ENCODE results near the gene EFHC2. TPM values are rescaled to one million over a fixed set of nuclear protein-coding genes. Genes with fewer than 3 reads are reported as not detected.

EFHC2 gene
- total RNA-seq, 2 experiments from 2014 or later, result 0.25 to 0.34 TPM

DNA sequence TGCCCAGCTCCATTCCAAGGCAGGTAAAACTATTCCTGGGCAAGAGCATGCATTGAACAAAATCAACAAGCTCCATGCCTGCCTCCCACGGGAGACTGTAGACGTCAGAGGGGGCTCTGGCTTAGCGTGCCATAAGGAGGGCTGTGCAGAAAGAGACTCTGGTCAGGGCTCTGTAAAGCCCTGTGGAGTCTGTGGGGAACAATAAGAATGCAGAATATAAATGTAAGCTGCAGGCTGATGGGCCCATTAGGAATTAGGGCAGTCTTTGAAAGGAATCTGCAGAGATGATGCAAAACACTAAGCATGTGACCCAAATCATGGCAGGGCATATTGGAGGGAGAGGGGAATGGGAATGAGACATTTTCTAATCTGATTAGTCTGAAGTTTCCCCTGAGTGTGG lies 170.3 kb downstream of the EFHC2 start:
- Mint-ChIP-seq H3K4me1 (no peaks in the 10 kb centered on the region), H3K36me3 (peaks cover 6% of the 10 kb centered on the region), H3K9me3 (peaks cover 5% of the 10 kb centered on the region), H3K27me3 (no peaks in the 10 kb centered on the region), H3K4me3 (no peak overlapping the region), H3K27ac (no peak overlapping the region)
- DNase-seq, result no peak

DNA sequence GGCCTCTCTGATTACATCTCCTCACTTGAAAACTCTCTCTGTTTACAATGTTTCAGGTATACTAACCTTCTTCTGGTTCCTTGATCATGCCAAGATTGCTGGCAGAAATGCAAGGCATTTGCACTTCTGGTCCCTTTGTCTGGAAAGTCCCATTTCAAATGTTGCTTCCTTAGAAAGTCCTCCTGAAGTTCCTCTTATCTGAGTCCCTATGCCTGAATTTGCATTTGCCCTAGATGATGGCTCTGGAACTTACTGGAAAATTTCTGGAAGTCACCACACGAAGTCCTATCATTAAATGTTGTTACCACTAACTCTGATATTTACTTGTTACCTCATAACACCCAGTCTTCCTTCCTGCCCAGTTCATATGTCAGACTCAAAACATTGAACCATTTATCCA lies 176.4 kb downstream of the EFHC2 start:
- DNase-seq, result no peak
- Mint-ChIP-seq H3K4me1 (no peaks in the 10 kb centered on the region), H3K27ac (no peak overlapping the region), H3K36me3 (peaks cover 2% of the 10 kb centered on the region), H3K27me3 (no peaks in the 10 kb centered on the region), H3K4me3 (no peak overlapping the region), H3K9me3 (no peaks in the 10 kb centered on the region)

DNA sequence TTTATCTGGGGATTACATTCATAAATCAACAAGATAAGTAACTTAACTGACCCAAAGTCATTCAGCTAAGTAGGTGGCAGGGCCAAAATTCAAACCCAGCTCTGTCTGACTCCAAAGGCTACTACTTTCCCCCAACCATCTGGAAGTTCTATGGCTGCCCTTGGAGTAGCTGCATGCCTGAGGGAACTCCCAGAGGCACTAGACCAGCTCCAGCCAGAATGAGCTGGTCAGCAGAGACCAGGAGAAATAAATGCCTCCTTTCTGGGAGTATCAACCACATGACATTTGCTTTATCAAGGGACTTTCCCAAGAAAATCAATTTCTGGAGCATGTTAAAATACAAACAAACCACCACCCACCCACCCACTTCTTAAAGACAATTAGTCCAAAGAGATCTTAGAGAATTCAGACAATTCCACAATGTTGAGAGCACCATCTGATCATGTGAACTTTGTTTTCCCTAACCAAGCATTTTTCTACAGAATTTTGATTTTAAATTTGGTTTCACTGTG lies 180.5 kb downstream of the EFHC2 start:
- Mint-ChIP-seq H3K4me1 (no peaks in the 10 kb centered on the region), H3K9me3 (no peaks in the 10 kb centered on the region), H3K4me3 (no peak overlapping the region), H3K36me3 (peaks cover 2% of the 10 kb centered on the region), H3K27ac (no peak overlapping the region), H3K27me3 (no peaks in the 10 kb centered on the region)
- DNase-seq, result no peak

DNA sequence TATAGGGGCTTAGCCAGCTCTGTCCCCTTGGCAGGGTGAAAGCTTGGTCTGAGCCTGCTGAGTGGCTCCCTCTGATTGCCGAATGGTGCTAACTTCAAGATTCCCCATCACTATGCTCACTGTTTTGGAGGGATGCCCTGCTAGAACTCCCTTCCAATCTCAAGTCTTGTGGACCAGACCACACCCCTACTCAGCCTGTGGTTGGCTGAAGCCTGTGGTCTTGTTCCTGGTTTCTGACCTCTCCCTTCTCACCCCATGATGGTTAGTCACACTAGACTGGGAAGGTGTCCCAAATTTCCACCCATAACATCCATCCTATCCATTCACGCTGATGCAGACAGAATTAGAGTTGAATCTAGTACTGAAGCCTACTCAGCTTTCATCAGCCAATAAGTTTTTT lies 185.6 kb downstream of the EFHC2 start:
- DNase-seq, result no peak
- Mint-ChIP-seq H3K36me3 (peaks cover 2% of the 10 kb centered on the region), H3K4me3 (no peak overlapping the region), H3K4me1 (no peaks in the 10 kb centered on the region), H3K27me3 (no peaks in the 10 kb centered on the region), H3K9me3 (no peaks in the 10 kb centered on the region), H3K27ac (no peak overlapping the region)

DNA sequence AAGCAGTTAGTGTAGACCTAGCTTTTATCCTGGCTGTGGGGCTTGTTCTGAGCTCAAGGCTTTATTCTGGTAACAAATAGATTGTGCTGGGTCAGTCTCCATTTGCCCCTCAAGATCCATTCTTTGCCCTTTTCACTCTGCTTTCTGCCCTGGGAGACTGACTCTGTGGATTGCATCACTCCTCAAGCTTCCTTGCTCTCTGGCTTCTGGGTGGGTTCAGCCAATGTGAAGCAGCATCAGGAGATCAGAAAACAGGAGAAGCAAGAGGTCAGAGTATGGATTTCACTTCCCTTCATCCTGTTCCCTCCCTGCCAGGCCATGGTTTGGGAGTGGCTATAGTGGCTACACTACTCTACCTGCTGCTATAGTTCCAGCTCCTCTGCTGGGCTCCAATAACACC lies 186.2 kb downstream of the EFHC2 start:
- H3K27me3 Mint-ChIP-seq, result no peaks in the 10 kb centered on the region
- no peak for DNase-seq
- H3K4me3 Mint-ChIP-seq, result no peak overlapping the region
- H3K36me3 Mint-ChIP-seq, result no peaks in the 10 kb centered on the region
- no peaks in the 10 kb centered on the region for H3K4me1 Mint-ChIP-seq
- H3K27ac Mint-ChIP-seq, result no peak overlapping the region
- no peaks in the 10 kb centered on the region for H3K9me3 Mint-ChIP-seq

DNA sequence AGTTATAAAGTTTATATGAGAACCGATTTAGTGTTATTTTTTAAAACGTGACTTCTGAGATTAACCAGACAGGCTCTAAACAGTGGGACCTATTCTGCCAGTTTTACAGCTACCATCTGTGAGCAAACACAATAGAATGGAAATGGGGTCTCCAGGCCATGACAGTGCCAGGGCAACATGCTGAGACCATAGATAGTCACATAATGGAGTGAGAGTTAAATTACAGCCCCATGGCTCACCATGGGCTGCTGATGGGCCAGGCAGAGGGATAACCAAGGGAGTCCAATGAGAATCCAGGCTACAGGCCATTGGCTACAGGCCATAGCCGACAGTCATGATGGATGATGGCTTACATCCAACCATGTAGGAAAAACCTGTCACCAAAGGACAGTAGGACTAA lies 186.7 kb downstream of the EFHC2 start:
- Mint-ChIP-seq H3K4me3 (no peak overlapping the region), H3K4me1 (no peaks in the 10 kb centered on the region), H3K36me3 (no peaks in the 10 kb centered on the region), H3K27me3 (no peaks in the 10 kb centered on the region), H3K9me3 (no peaks in the 10 kb centered on the region), H3K27ac (no peak overlapping the region)
- DNase-seq, result no peak

DNA sequence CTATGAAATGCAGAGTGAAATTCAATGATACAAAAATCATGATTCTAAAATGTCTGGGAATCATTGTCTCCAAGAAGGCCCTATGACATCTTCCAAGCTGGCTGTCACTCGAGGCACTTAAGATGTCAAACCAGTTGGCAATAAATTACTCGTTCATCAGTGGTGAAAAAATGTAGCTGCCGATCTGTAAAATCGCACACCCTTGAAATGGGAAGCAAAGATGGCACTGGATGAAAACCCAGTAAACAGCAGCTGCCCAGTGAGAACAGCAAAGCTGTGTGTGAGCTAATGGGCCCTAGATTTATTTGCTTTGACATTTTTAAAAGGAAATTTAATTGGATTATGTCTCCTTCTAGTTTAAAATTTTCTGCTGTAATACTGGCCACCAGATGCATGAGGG lies 188.3 kb downstream of the EFHC2 start:
- Mint-ChIP-seq H3K27me3 (no peaks in the 10 kb centered on the region), H3K9me3 (no peaks in the 10 kb centered on the region), H3K36me3 (no peaks in the 10 kb centered on the region), H3K4me1 (no peaks in the 10 kb centered on the region), H3K27ac (no peak overlapping the region), H3K4me3 (no peak overlapping the region)
- DNase-seq, result no peak

DNA sequence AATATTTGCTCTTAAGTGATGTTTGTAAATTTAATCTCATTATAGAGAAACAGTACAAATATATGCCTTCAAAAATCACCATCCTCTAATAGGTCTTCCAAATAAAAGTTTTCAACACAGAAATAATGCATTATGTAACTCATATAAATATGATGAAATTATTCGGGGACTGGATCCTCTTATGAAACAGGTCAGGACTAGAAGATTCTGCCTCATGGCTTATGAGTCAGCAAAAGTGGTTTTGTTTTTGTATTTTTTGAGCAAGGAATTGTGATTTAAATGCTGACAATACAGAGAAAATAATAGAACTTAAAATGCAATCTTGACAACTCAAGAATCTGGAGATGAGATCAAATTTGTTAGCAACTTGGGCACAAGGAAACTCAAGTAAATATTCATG lies 190.6 kb downstream of the EFHC2 start:
- no peaks in the 10 kb centered on the region for H3K4me1 Mint-ChIP-seq
- no peak for DNase-seq
- no peaks in the 10 kb centered on the region for H3K27me3 Mint-ChIP-seq
- H3K9me3 Mint-ChIP-seq, result no peaks in the 10 kb centered on the region
- no peak overlapping the region for H3K27ac Mint-ChIP-seq
- H3K36me3 Mint-ChIP-seq, result no peaks in the 10 kb centered on the region
- no peak overlapping the region for H3K4me3 Mint-ChIP-seq

DNA sequence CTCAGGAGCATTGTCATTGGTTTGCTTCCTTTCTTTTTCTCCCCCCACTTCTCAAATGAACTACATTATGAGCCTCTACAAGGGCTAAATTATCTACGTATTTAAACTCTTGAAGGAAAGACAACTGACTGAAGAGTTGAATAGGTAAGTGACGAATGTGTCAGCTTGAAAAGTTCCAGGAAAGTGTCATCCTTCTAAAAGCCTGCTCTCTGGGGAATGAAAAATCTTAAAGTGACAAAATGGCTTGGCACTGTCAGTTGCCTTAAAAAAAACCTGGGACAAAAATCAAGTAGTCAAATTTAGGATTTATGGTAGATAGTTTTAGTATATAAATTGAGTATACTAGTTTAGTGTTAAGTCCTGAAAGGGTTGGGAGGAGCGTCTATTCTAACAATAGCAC lies 196.3 kb downstream of the EFHC2 start:
- Mint-ChIP-seq H3K4me1 (no peaks in the 10 kb centered on the region), H3K27ac (no peak overlapping the region), H3K27me3 (no peaks in the 10 kb centered on the region), H3K9me3 (no peaks in the 10 kb centered on the region), H3K36me3 (no peaks in the 10 kb centered on the region), H3K4me3 (no peak overlapping the region)
- DNase-seq, result no peak

DNA sequence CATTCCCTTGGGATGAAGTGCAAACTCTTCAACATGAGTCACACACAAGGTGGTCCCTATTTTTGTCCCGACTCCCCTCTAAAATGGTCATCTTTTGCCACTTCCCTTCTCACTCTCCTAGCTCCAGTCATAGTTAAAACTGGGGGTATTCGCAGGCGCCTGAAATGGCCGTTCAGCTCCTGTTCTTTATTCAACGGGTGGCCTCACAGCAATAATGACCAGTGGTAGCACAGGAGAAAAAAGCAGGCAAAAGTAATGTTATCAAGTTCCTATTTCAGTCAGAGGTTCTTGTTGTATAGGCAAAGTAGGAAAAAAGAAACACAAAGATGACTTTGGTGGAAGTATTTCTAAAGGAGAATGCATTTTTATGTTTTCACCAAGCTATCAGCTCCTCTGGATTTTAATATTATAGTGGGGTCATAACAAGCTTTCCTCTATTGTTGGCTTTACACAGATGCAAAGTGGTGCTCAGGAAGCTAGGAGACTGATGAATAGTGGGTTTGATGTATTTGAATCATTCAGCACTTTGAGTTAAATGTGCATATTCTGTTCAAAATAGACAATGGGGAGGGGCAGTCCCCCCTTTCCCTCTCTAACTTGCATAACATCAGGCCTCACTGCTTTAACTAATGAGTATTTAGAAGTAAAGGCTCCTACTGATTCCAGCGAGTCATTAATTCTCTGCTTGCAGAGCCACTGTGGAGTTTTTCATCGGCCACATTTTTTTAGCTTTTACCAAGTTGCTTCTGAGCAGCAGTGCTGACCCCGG lies 199.1 kb downstream of the EFHC2 start:
- Mint-ChIP-seq H3K27ac (no peak overlapping the region), H3K4me3 (no peak overlapping the region), H3K36me3 (no peaks in the 10 kb centered on the region), H3K27me3 (no peaks in the 10 kb centered on the region), H3K4me1 (no peaks in the 10 kb centered on the region), H3K9me3 (no peaks in the 10 kb centered on the region)
- DNase-seq, result no peak

DNA sequence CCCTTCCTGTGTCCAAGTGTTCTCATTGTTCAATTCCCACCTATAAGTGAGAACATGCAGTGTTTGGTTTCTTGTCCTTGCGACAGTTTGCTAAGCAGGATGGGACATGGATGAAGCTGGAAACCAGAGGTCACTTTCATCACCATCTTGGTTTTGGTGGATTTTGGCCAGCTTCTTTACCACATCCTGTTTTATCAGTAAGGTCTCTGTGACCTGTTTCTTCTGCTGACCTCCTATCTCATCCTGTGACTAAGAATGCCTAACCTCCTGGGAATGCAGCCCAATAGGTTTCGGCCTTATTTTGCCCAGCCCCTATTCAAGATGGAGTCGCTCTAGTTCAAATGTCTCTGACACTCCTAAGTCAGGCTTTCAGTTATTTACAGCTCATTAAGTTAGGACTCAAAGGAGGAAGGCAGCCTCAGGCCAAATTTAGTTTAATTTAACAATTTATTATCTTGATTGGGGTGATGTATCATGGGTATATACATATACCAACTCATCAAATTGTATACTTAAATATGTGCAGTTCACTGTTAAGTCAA lies 200.3 kb downstream of the EFHC2 start:
- H3K27ac Mint-ChIP-seq, result no peak overlapping the region
- no peak overlapping the region for H3K4me3 Mint-ChIP-seq
- no peaks in the 10 kb centered on the region for H3K36me3 Mint-ChIP-seq
- no peaks in the 10 kb centered on the region for H3K4me1 Mint-ChIP-seq
- no peaks in the 10 kb centered on the region for H3K27me3 Mint-ChIP-seq
- H3K9me3 Mint-ChIP-seq, result no peaks in the 10 kb centered on the region
- DNase-seq, result no peak

DNA sequence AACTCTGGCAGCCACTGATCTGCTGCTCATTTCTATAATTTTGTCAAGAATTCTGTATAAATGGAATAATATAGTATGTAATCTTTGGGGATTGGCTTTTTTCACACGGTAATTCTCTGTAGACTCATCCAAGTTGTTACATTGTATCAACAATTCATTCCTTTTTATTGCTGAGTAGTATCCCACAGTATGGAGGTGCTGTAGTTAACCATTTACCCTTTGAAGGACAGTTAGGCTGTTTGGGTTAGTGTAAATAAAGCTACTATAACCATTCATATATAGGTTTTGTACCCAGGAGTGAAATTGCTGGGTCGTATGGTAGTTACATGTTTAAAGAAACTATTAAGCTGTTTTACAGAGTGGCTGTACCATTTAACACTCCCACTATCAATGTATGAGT lies 213.3 kb downstream of the EFHC2 start:
- Mint-ChIP-seq H3K4me1 (no peaks in the 10 kb centered on the region), H3K9me3 (no peaks in the 10 kb centered on the region), H3K4me3 (no peak overlapping the region), H3K27ac (no peak overlapping the region), H3K36me3 (no peaks in the 10 kb centered on the region), H3K27me3 (no peaks in the 10 kb centered on the region)
- DNase-seq, result no peak

DNA sequence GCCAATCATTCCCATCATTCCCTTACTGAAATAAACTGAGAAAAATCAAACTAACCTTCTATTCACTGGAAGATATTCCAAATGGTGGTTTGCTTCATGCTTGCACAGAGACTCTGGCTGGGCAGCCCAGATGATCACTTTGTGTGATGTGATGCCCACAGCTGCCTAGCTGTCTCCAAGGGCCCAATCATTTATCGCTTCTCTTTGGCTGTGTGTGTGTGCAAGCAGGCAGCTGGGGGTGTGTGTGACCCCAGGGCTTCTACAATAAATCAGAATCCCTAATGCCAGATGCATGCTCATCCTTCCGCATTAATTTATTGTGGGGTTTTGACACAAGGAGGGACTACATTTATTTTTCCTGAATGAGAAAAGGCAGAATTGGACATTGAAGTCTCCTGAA lies 230.1 kb downstream of the EFHC2 start:
- no peak overlapping the region for H3K4me3 Mint-ChIP-seq
- no peaks in the 10 kb centered on the region for H3K36me3 Mint-ChIP-seq
- DNase-seq, result no peak
- H3K27ac Mint-ChIP-seq, result no peak overlapping the region
- H3K4me1 Mint-ChIP-seq, result no peaks in the 10 kb centered on the region
- H3K27me3 Mint-ChIP-seq, result no peaks in the 10 kb centered on the region
- H3K9me3 Mint-ChIP-seq, result no peaks in the 10 kb centered on the region

DNA sequence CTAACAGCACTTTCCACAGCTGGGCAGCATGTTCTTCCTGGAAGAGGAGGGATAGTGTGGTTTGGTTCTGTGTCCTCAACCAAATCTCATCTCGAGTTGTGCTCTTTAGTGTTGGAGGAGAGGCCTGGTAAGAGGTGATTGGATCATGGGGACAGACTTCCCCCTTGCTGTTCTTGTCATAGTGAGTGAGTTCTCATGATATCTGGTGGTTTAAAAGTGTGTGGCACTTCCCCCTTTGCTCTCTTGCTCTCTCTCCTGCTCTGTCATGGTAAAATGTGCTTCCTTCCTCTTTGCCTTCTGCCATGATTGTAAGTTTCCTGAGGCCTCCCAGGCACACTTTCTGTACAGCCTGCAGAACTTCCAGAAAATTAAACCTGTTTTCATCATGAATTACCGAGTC lies 236.6 kb downstream of the EFHC2 start:
- no peaks in the 10 kb centered on the region for H3K27me3 Mint-ChIP-seq
- no peaks in the 10 kb centered on the region for H3K9me3 Mint-ChIP-seq
- no peak for DNase-seq
- H3K4me1 Mint-ChIP-seq, result no peaks in the 10 kb centered on the region
- H3K36me3 Mint-ChIP-seq, result no peaks in the 10 kb centered on the region
- H3K27ac Mint-ChIP-seq, result no peak overlapping the region
- H3K4me3 Mint-ChIP-seq, result no peak overlapping the region

DNA sequence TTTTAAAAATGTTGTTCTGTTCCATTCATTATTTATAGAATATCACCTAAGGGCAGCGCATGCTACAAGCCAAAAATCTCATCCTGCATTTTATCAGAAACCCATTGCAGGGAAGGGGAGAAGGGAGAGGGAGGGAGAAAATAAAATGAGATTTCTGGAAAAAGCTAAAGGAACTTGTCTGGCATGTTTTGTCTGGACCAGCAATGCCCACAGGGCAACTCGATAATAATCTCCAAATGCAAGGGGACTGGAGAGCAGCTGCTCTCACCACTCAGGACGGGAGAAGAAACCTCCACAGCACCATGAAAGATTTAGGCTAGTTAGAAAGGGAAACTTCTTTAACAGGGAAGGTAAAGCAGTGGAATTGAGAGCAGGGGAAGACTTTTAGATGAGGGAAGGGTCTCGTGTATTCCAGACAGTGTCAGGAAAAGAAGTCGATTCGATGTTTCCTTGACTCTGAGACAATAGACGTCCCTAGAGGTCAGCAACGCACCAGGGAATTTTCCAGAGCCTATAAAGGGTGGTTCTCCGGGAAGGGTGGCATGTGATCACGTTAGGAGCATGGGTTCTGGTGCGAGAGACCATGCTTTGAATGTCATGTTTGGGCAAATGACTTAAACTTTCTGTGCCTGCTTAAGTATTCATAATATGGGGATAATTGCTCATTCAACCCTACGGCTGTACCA lies 238.1 kb downstream of the EFHC2 start:
- Mint-ChIP-seq H3K36me3 (no peaks in the 10 kb centered on the region), H3K9me3 (no peaks in the 10 kb centered on the region), H3K4me1 (no peaks in the 10 kb centered on the region), H3K27me3 (no peaks in the 10 kb centered on the region), H3K27ac (no peak overlapping the region), H3K4me3 (no peak overlapping the region)
- DNase-seq, result no peak

DNA sequence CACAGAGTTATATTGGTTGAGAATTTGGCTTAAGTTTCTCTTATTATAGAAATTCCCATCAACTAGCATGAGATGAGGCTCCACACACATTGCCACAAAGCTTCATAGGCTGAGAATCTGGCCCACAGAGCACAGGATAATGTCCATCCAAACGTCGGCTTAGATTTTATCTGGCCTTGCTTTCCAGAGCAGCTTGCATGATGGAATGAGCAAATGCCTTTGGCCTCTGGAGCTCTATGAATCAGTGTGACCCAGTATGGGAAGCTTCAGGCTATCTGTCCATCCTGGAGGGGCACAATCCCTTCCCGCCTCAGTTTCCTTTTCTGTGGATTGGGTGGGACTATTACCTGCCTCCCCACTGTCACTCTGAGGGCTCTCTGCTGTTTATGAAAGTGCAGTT lies 238.8 kb downstream of the EFHC2 start:
- Mint-ChIP-seq H3K9me3 (no peaks in the 10 kb centered on the region), H3K27ac (no peak overlapping the region), H3K27me3 (no peaks in the 10 kb centered on the region), H3K4me3 (no peak overlapping the region), H3K36me3 (no peaks in the 10 kb centered on the region), H3K4me1 (no peaks in the 10 kb centered on the region)
- DNase-seq, result no peak
